Esophagus squamous epithelium (tissue), 4 donors: ENCODE data around the gene PARP12.

Experiments
- POLR2A ChIP-seq, 4 donors: fragments of 450-650 bp; IDR thresholded peaks; one replicate each; pipeline ENCODE4 v1.6.1; 2017; ENCODE audit warnings: antibody characterized with exemption in 4 of 4, mild to moderate bottlenecking in 4 of 4, moderate library complexity in 3 of 4
- TF ChIP-seq, protein P1 (sequence below), 6 experiments: fragments of 450-650 bp in 4 of 6; fragments of 200-600 bp in 2 of 6; sonication (generic) in 2 of 6; IDR thresholded peaks; one replicate each; pipeline ENCODE4 v1.5.1; 2016 to 2019; ENCODE audit warnings: antibody characterized with exemption in 6 of 6, mild to moderate bottlenecking in 4 of 6, moderate library complexity in 4 of 6

DNA sequence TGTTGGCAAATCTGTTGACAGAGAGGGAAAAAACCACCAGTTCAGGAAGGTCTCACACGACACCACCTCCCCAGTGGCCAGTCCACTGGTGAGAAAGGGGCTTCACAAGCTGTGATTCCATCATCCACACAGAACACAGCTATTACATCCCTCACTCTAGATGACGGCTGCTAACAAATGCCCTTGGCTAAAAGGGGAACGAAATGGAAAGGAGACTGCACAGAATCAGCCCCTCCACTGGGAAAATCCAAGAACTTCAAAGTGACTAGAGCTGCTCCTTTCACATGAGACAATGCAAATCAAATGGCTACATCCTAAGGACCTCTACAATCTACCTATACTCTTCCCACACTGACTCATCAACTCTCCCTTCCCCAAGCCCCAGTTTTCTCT is 5.6 kb downstream of the PARP12 start:
- TF ChIP-seq, protein P1, sequence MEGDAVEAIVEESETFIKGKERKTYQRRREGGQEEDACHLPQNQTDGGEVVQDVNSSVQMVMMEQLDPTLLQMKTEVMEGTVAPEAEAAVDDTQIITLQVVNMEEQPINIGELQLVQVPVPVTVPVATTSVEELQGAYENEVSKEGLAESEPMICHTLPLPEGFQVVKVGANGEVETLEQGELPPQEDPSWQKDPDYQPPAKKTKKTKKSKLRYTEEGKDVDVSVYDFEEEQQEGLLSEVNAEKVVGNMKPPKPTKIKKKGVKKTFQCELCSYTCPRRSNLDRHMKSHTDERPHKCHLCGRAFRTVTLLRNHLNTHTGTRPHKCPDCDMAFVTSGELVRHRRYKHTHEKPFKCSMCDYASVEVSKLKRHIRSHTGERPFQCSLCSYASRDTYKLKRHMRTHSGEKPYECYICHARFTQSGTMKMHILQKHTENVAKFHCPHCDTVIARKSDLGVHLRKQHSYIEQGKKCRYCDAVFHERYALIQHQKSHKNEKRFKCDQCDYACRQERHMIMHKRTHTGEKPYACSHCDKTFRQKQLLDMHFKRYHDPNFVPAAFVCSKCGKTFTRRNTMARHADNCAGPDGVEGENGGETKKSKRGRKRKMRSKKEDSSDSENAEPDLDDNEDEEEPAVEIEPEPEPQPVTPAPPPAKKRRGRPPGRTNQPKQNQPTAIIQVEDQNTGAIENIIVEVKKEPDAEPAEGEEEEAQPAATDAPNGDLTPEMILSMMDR (IDR thresholded peaks at IDR 0.05): no peak
- no peak for TF ChIP-seq POLR2A (IDR thresholded peaks at IDR 0.05)
